ENCODE results near the gene POLR3K.

POLR3K gene

GRCh38 chr16:62968-63391, 9.6 kb upstream of the POLR3K start:
- TF ChIP-seq POLR2AphosphoS5 (IDR thresholded peaks at IDR 0.05; ENCODE audit: low read depth, low read length) (no peak), TAF1 (IDR thresholded peaks at IDR 0.05; ENCODE audit: borderline replicate concordance, low read depth, low read length) (no peak), POLR2A (IDR thresholded peaks at IDR 0.05; ENCODE audit: low read depth, low read length) (no peak)
- no peak for FAIRE-seq
- DNase-seq (ENCODE audit: insufficient read length), result no peak

GRCh38 chr16:62283-62967, 9.0 kb upstream of the POLR3K start:
- DNase-seq (ENCODE audit: insufficient read length) (no peak), FAIRE-seq (no peak)
- no peak for TF ChIP-seq TAF1 (IDR thresholded peaks at IDR 0.05; ENCODE audit: borderline replicate concordance, low read depth, low read length)
- TF ChIP-seq POLR2A (IDR thresholded peaks at IDR 0.05; ENCODE audit: low read depth, low read length), result no peak
- TF ChIP-seq POLR2AphosphoS5 (IDR thresholded peaks at IDR 0.05; ENCODE audit: low read depth, low read length), result no peak

- FAIRE-seq (no peak), DNase-seq (ENCODE audit: insufficient read length) (no peak)
- TF ChIP-seq POLR2AphosphoS5 (IDR thresholded peaks at IDR 0.05; ENCODE audit: low read depth, low read length) (no peak), TAF1 (IDR thresholded peaks at IDR 0.05; ENCODE audit: borderline replicate concordance, low read depth, low read length) (no peak), POLR2A (IDR thresholded peaks at IDR 0.05; ENCODE audit: low read depth, low read length) (no peak)
Observed at GRCh38 chr16:61879-62281, 8.5 kb upstream of the POLR3K start.

- FAIRE-seq, result no peak
- DNase-seq (ENCODE audit: insufficient read length), result no peak
- TF ChIP-seq POLR2AphosphoS5 (IDR thresholded peaks at IDR 0.05; ENCODE audit: low read depth, low read length) (no peak), TAF1 (IDR thresholded peaks at IDR 0.05; ENCODE audit: borderline replicate concordance, low read depth, low read length) (no peak), POLR2A (IDR thresholded peaks at IDR 0.05; ENCODE audit: low read depth, low read length) (no peak)
Observed at GRCh38 chr16:60929-61878, 7.8 kb upstream of the POLR3K start.

GRCh38 chr16:60166-60565, 6.8 kb upstream of the POLR3K start:
- DNase-seq (ENCODE audit: insufficient read length) (no peak), FAIRE-seq (no peak)
- TF ChIP-seq TAF1 (IDR thresholded peaks at IDR 0.05; ENCODE audit: borderline replicate concordance, low read depth, low read length), result no peak
- TF ChIP-seq POLR2A (IDR thresholded peaks at IDR 0.05; ENCODE audit: low read depth, low read length), result no peak
- TF ChIP-seq POLR2AphosphoS5 (IDR thresholded peaks at IDR 0.05; ENCODE audit: low read depth, low read length), result no peak

- FAIRE-seq (no peak), DNase-seq (ENCODE audit: insufficient read length) (no peak)
- TF ChIP-seq TAF1 (IDR thresholded peaks at IDR 0.05; ENCODE audit: borderline replicate concordance, low read depth, low read length), result no peak
- TF ChIP-seq POLR2AphosphoS5 (IDR thresholded peaks at IDR 0.05; ENCODE audit: low read depth, low read length), result no peak
- TF ChIP-seq POLR2A (IDR thresholded peaks at IDR 0.05; ENCODE audit: low read depth, low read length), result no peak
Observed at GRCh38 chr16:59440-60059, 6.1 kb upstream of the POLR3K start.

- DNase-seq (ENCODE audit: insufficient read length) (no peak), FAIRE-seq (no peak)
- TF ChIP-seq POLR2AphosphoS5 (IDR thresholded peaks at IDR 0.05; ENCODE audit: low read depth, low read length) (0 out of 2 replicates have a peak, but pooled peaks have one; percentile 26), POLR2A (IDR thresholded peaks at IDR 0.05; ENCODE audit: low read depth, low read length) (no peak; the same call in 1 of the 2 replicates)
Observed at GRCh38 chr16:58491-59439, 5.4 kb upstream of the POLR3K start.

- no peak for DNase-seq (ENCODE audit: insufficient read length)
- no peak for TF ChIP-seq TAF1 (IDR thresholded peaks at IDR 0.05; ENCODE audit: borderline replicate concordance, low read depth, low read length)
- no peak for FAIRE-seq
Observed at GRCh38 chr16:57711-58110, 4.3 kb upstream of the POLR3K start.

GRCh38 chr16:56231-56927, 3.0 kb upstream of the POLR3K start:
- no peak for TF ChIP-seq TAF1 (IDR thresholded peaks at IDR 0.05; ENCODE audit: borderline replicate concordance, low read depth, low read length)
- no peak for TF ChIP-seq POLR2AphosphoS5 (IDR thresholded peaks at IDR 0.05; ENCODE audit: low read depth, low read length)
- TF ChIP-seq POLR2A (IDR thresholded peaks at IDR 0.05; ENCODE audit: low read depth, low read length), result no peak
- FAIRE-seq (no peak), DNase-seq (ENCODE audit: insufficient read length) (no peak)

- no peak for DNase-seq (ENCODE audit: insufficient read length)
- TF ChIP-seq POLR2A (IDR thresholded peaks at IDR 0.05; ENCODE audit: low read depth, low read length), result no peak
- TF ChIP-seq POLR2AphosphoS5 (IDR thresholded peaks at IDR 0.05; ENCODE audit: low read depth, low read length), result no peak
- no peak for TF ChIP-seq TAF1 (IDR thresholded peaks at IDR 0.05; ENCODE audit: borderline replicate concordance, low read depth, low read length)
- FAIRE-seq, result no peak
Observed at GRCh38 chr16:55571-56136, 2.2 kb upstream of the POLR3K start.

Data from GM12892 (cell line).